Thymus (tissue), 11 donors: ENCODE measurements around the gene NRG2. TPM values are rescaled to one million over a fixed set of nuclear protein-coding genes. Genes with fewer than 3 reads are reported as not detected.

Experiments
- DNase-seq, 9 donors: peaks; one replicate each; pipeline ENCODE4 v3.0.0-alpha.2; 2013; ENCODE audit warnings: low spot score in 9 of 9, low read depth in 6 of 9, missing footprints in 1 of 9
- H3K27ac ChIP-seq, 2 donors: one replicate each; pipeline ENCODE4 v1.5.1; 2013; ENCODE audit warnings: control low read depth in 1 of 2, low read depth in 1 of 2, low read length in 1 of 2, mild to moderate bottlenecking in 1 of 2, moderate library complexity in 1 of 2
- H3K27me3 ChIP-seq, 2 donors: one replicate each; pipeline ENCODE4 v1.5.1; 2013; ENCODE audit warnings: low read length in 1 of 2; ENCODE audit not compliant: control insufficient read depth in 2 of 2, insufficient read depth in 1 of 2
- H3K36me3 ChIP-seq, 2 donors: one replicate each; pipeline ENCODE4 v1.5.1; 2013; ENCODE audit warnings: low read length in 1 of 2, mild to moderate bottlenecking in 1 of 2, moderate library complexity in 1 of 2; ENCODE audit not compliant: control insufficient read depth in 2 of 2, insufficient read depth in 2 of 2
- H3K4me1 ChIP-seq, 2 donors: one replicate each; pipeline ENCODE4 v1.5.1; 2013; ENCODE audit warnings: low read length in 2 of 2; ENCODE audit not compliant: control insufficient read depth in 2 of 2, insufficient read depth in 2 of 2
- H3K4me3 ChIP-seq, 2 donors: one replicate each; pipeline ENCODE4 v1.5.1; 2013; ENCODE audit warnings: low read length in 2 of 2, control low read depth in 1 of 2, mild to moderate bottlenecking in 1 of 2
- H3K9me3 ChIP-seq, 2 donors: one replicate each; pipeline ENCODE4 v1.5.1; 2013; ENCODE audit warnings: low read length in 1 of 2, mild to moderate bottlenecking in 1 of 2; ENCODE audit not compliant: control insufficient read depth in 2 of 2, insufficient read depth in 1 of 2
- WGBS: extraction: QIAGEN DNeasy Blood & Tissue Kit; methylation state at CpG from one replicate; pipeline ENCODE4 v1.1.7; 2013; 5-methylcytosine and 5-hydroxymethylcytosine counted together
- polyA plus RNA-seq: library from polyadenylated mRNA; stranded (reverse); fragments of 200-250 nt; gene quantifications from one replicate; pipeline ENCODE4 v1.2.3, GENCODE V29; 2013
- total RNA-seq: library from RNA; stranded (reverse); fragments of 120-200 nt; gene quantifications from one replicate; pipeline ENCODE4 v1.2.4, GENCODE V29; 2013
- donor health status: healthy.

NRG2 gene
- total and polyA plus RNA-seq, 2 donors: 0.38 to 0.96 TPM

GRCh38 chr5:139897342-139897741 lies 145.8 kb downstream of the NRG2 start:
- H3K27ac ChIP-seq: no peak overlapping the region
- H3K27me3 ChIP-seq: peaks cover 9 to 78% of the 10 kb centered on the region in 2 donors
- WGBS: 91% methylated on average over 6 of the region's 6 CpGs
- no peak for DNase-seq
- no peaks in the 10 kb centered on the region for H3K9me3 ChIP-seq
- no peaks in the 10 kb centered on the region for H3K36me3 ChIP-seq
- no peak overlapping the region for H3K4me3 ChIP-seq
- H3K4me1 ChIP-seq: no peaks in the 10 kb centered on the region

GRCh38 chr5:139896718-139897117 lies 146.4 kb downstream of the NRG2 start:
- WGBS: 96% methylated on average over 4 of the region's 4 CpGs
- H3K4me3 ChIP-seq: no peak overlapping the region
- H3K27ac ChIP-seq: no peak overlapping the region
- H3K27me3 ChIP-seq: peaks cover 8 to 73% of the 10 kb centered on the region in 2 donors
- H3K9me3 ChIP-seq: no peaks in the 10 kb centered on the region
- DNase-seq: no peak
- no peaks in the 10 kb centered on the region for H3K36me3 ChIP-seq
- H3K4me1 ChIP-seq: no peaks in the 10 kb centered on the region

- Histone ChIP-seq H3K27ac (no peak overlapping the region), H3K4me1 (no peaks in the 10 kb centered on the region), H3K36me3 (no peaks in the 10 kb centered on the region), H3K9me3 (no peaks in the 10 kb centered on the region), H3K4me3 (no peak overlapping the region), H3K27me3 (peaks cover 0 to 66% of the 10 kb centered on the region in 2 donors)
- 91% methylated on average over 2 of the region's 2 CpGs for WGBS
- no peak for DNase-seq
Observed at GRCh38 chr5:139895647-139896046, 147.5 kb downstream of the NRG2 start.

GRCh38 chr5:139895046-139895445 lies 148.1 kb downstream of the NRG2 start:
- H3K36me3 ChIP-seq: no peaks in the 10 kb centered on the region
- DNase-seq: no peak
- no peak overlapping the region for H3K27ac ChIP-seq
- 96% methylated on average over 5 of the region's 5 CpGs for WGBS
- no peaks in the 10 kb centered on the region for H3K4me1 ChIP-seq
- H3K27me3 ChIP-seq: peaks cover 0 to 61% of the 10 kb centered on the region in 2 donors
- no peaks in the 10 kb centered on the region for H3K9me3 ChIP-seq
- no peak overlapping the region for H3K4me3 ChIP-seq

GRCh38 chr5:139893873-139894272 lies 149.2 kb downstream of the NRG2 start:
- WGBS: 80% methylated on average over 9 of the region's 9 CpGs
- DNase-seq: no peak
- Histone ChIP-seq H3K36me3 (no peaks in the 10 kb centered on the region), H3K27ac (no peak overlapping the region), H3K4me1 (no peaks in the 10 kb centered on the region), H3K4me3 (no peak overlapping the region), H3K9me3 (no peaks in the 10 kb centered on the region), H3K27me3 (peaks cover 0 to 52% of the 10 kb centered on the region in 2 donors)

- 95% methylated on average over 2 of the region's 2 CpGs for WGBS
- DNase-seq: no peak
- no peak overlapping the region for H3K27ac ChIP-seq
Observed at GRCh38 chr5:139889410-139889809, 153.7 kb downstream of the NRG2 start.

GRCh38 chr5:139888370-139888769 lies 154.7 kb downstream of the NRG2 start:
- Histone ChIP-seq H3K36me3 (no peaks in the 10 kb centered on the region), H3K4me1 (no peaks in the 10 kb centered on the region), H3K4me3 (no peak overlapping the region), H3K27ac (no peak overlapping the region), H3K9me3 (no peaks in the 10 kb centered on the region), H3K27me3 (peaks cover 0 to 37% of the 10 kb centered on the region in 2 donors)
- WGBS: 84% methylated on average over 4 of the region's 4 CpGs
- DNase-seq: no peak

More at GRCh38 chr5:139889410-139889809, 153.7 kb downstream of the NRG2 start:
- Histone ChIP-seq H3K4me3 (no peak overlapping the region), H3K9me3 (no peaks in the 10 kb centered on the region), H3K27me3 (peaks cover 0 to 41% of the 10 kb centered on the region in 2 donors), H3K4me1 (no peaks in the 10 kb centered on the region), H3K36me3 (no peaks in the 10 kb centered on the region)

GRCh38 chr5:139886213-139886612 lies 156.9 kb downstream of the NRG2 start:
- DNase-seq: no peak
- Histone ChIP-seq H3K4me1 (no peaks in the 10 kb centered on the region), H3K4me3 (no peak overlapping the region), H3K27me3 (peaks cover 0 to 35% of the 10 kb centered on the region in 2 donors), H3K36me3 (no peaks in the 10 kb centered on the region), H3K27ac (no peak overlapping the region), H3K9me3 (no peaks in the 10 kb centered on the region)
- 82% methylated on average over 2 of the region's 2 CpGs for whole genome bisulfite sequencing

GRCh38 chr5:139885857-139886208 lies 157.3 kb downstream of the NRG2 start:
- H3K9me3 ChIP-seq: no peaks in the 10 kb centered on the region
- H3K36me3 ChIP-seq: no peaks in the 10 kb centered on the region
- no peaks in the 10 kb centered on the region for H3K4me1 ChIP-seq
- no peak overlapping the region for H3K4me3 ChIP-seq
- no peak for DNase-seq
- 96% methylated on average over 4 of the region's 4 CpGs for WGBS
- no peak overlapping the region for H3K27ac ChIP-seq
- H3K27me3 ChIP-seq: peaks cover 0 to 34% of the 10 kb centered on the region in 2 donors
